WTC11 (cell line): Measurements from ENCODE around the gene EML2. TPM values are rescaled to one million over a fixed set of nuclear protein-coding genes. Genes with fewer than 3 reads are reported as not detected.
A peak's percentile ranks its signal among the peaks of the same experiment; 100 is the strongest.

Experiments
- ATAC-seq: fragments of 200-7000 bp; cut with Tn5 transposase; 2 replicates; pipeline ENCODE4 v1.10.0; 2021; ENCODE audit warnings: mild to moderate bottlenecking, moderate library complexity
- CTCF ChIA-PET: fragments of 300-600 bp; sonication (Branson Sonifier 250); formaldehyde crosslinking; loops from one replicate; lab custom pipeline; 2021; ENCODE audit warnings: antibody characterized with exemption; lab: Charles Lee
- POLR2A ChIA-PET: fragments of 350-600 bp; sonication (Branson Sonifier 250); formaldehyde crosslinking; loops from one replicate; lab custom pipeline; 2021; ENCODE audit warnings: antibody characterized with exemption; lab: Charles Lee
- DNase-seq: peaks from one replicate; pipeline ENCODE4 v3.0.0; 2021; ENCODE audit warnings: low spot score
- H3K27ac Mint-ChIP-seq: 2 replicates; pipeline ENCODE4 v1.8.0; 2021; ENCODE audit warnings: mixed read lengths
- H3K27me3 Mint-ChIP-seq: 2 replicates; pipeline ENCODE4 v1.8.0; 2021; ENCODE audit warnings: low read depth, mild to moderate bottlenecking, moderate library complexity, mixed read lengths
- H3K36me3 Mint-ChIP-seq: 2 replicates; pipeline ENCODE4 v1.8.0; 2021; ENCODE audit warnings: mixed read lengths
- H3K4me1 Mint-ChIP-seq: 2 replicates; pipeline ENCODE4 v1.8.0; 2022; ENCODE audit warnings: mixed read lengths
- H3K4me3 Mint-ChIP-seq: 2 replicates; pipeline ENCODE4 v1.8.0; 2021; ENCODE audit warnings: mild to moderate bottlenecking, moderate library complexity, mixed read lengths
- H3K9me3 Mint-ChIP-seq: 2 replicates; pipeline ENCODE4 v1.8.0; 2021; ENCODE audit warnings: mixed read lengths
- ATF2 ChIP-seq: sonication (generic); formaldehyde crosslinking; IDR thresholded peaks from 2 replicates; pipeline ENCODE4 v1.8.1; 2022; ENCODE audit warnings: low read depth, missing genetic modification reagents, borderline replicate concordance
- ATF6 ChIP-seq: sonication (generic); formaldehyde crosslinking; IDR thresholded peaks from 2 replicates; pipeline ENCODE4 v1.8.1; 2023; ENCODE audit warnings: mild to moderate bottlenecking, missing genetic modification reagents
- CBFB ChIP-seq: sonication (generic); formaldehyde crosslinking; IDR thresholded peaks from 2 replicates; pipeline ENCODE4 v1.8.1; 2022; ENCODE audit warnings: mild to moderate bottlenecking, low read depth, missing genetic modification reagents
- FOXP1 ChIP-seq: sonication (generic); formaldehyde crosslinking; IDR thresholded peaks from 2 replicates; pipeline ENCODE4 v1.8.0; 2022; ENCODE audit warnings: missing genetic modification reagents, mild to moderate bottlenecking, moderate library complexity, borderline replicate concordance
- JAZF1 ChIP-seq: fragments of 250-450 bp; sonication (Bioruptor Pico); IDR thresholded peaks from 2 replicates; pipeline ENCODE4 v1.9.0; 2021; ENCODE audit warnings: moderate library complexity, mild to moderate bottlenecking, inconsistent platforms
- PRRX2 ChIP-seq: fragments of 250-450 bp; sonication (Bioruptor Pico); IDR thresholded peaks from 2 replicates; pipeline ENCODE4 v1.8.0; 2021; ENCODE audit warnings: mild to moderate bottlenecking
- SMAD3 ChIP-seq: sonication (generic); formaldehyde crosslinking; IDR thresholded peaks from 2 replicates; pipeline ENCODE4 v1.8.0; 2022; ENCODE audit warnings: missing genetic modification reagents, mild to moderate bottlenecking, borderline replicate concordance
- SP1 ChIP-seq: sonication (generic); formaldehyde crosslinking; conservative IDR thresholded peaks from 2 replicates; pipeline ENCODE4 v1.8.1; 2022; ENCODE audit warnings: missing genetic modification reagents
- TEAD4 ChIP-seq: sonication (generic); formaldehyde crosslinking; IDR thresholded peaks from 2 replicates; pipeline ENCODE4 v1.8.0; 2022; ENCODE audit warnings: mild to moderate bottlenecking, missing genetic modification reagents
- ZBTB21 ChIP-seq: sonication (generic); formaldehyde crosslinking; IDR thresholded peaks from 2 replicates; pipeline ENCODE4 v1.8.1; 2023; ENCODE audit warnings: mild to moderate bottlenecking, missing genetic modification reagents, borderline replicate concordance
- ZMAT4 ChIP-seq: fragments of 250-450 bp; sonication (Bioruptor Pico); IDR thresholded peaks from 2 replicates; pipeline ENCODE4 v1.9.0; 2021; ENCODE audit warnings: mild to moderate bottlenecking
- ZNF423 ChIP-seq: fragments of 250-450 bp; sonication (Bioruptor Pico); IDR thresholded peaks from 2 replicates; pipeline ENCODE4 v2.1.2; 2022; ENCODE audit warnings: mild to moderate bottlenecking, moderate library complexity
- ZNF532 ChIP-seq: fragments of 250-450 bp; sonication (Bioruptor Pico); IDR thresholded peaks from 2 replicates; pipeline ENCODE4 v1.9.0; 2021; ENCODE audit warnings: mild to moderate bottlenecking, borderline replicate concordance
- ZSCAN18 ChIP-seq: fragments of 250-450 bp; sonication (Bioruptor Pico); IDR thresholded peaks from 2 replicates; pipeline ENCODE4 v2.1.2; 2022; ENCODE audit warnings: mild to moderate bottlenecking, moderate library complexity
- total RNA-seq: library from RNA; stranded (reverse); gene quantifications from 3 replicates; pipeline ENCODE4 v1.2.3, GENCODE V29; 2021
- TF ChIP-seq, protein P1 (sequence below): fragments of 200-600 bp; IDR thresholded peaks from 2 replicates; pipeline ENCODE4 v1.8.0; 2022; ENCODE audit warnings: antibody characterized with exemption
- TF ChIP-seq, protein P2 (sequence below): sonication (generic); formaldehyde crosslinking; IDR thresholded peaks from 2 replicates; pipeline ENCODE4 v1.8.1; 2022; ENCODE audit warnings: mild to moderate bottlenecking, moderate library complexity, missing genetic modification reagents

EML2 gene
- total RNA-seq, 1 experiment from 2014 or later, result 63.3 TPM

GRCh38 chr19:45659096-45659729 lies 20.0 kb upstream of the EML2 start:
- H3K9me3 Mint-ChIP-seq, result no peaks in the 10 kb centered on the region
- no peak for DNase-seq
- peaks cover 2% of the 10 kb centered on the region; the same call in 1 of the 2 replicates for H3K4me1 Mint-ChIP-seq
- ChIA-PET POLR2A (no interaction called here), CTCF (interaction anchor here (0.6 to 1.0 kb wide), 2 partner anchors 14 to 50 kb away, joined by 3 to 5 read pairs; no protein-coding TSS in a partner anchor)
- H3K4me3 Mint-ChIP-seq, result no peak overlapping the region
- peaks cover 29% of the 10 kb centered on the region for H3K27me3 Mint-ChIP-seq
- ATAC-seq, result no peak
- H3K36me3 Mint-ChIP-seq, result no peaks in the 10 kb centered on the region
- TF ChIP-seq ZBTB21 (CRISPR knock-in tag) (no peak), TEAD4 (CRISPR knock-in tag) (no peak), SP1 (CRISPR knock-in tag) (no peak), ZNF423 (CRISPR knock-in tag) (no peak)
- peak overlapping the region; percentile 75; the same call in 1 of the 2 replicates for H3K27ac Mint-ChIP-seq

DNA sequence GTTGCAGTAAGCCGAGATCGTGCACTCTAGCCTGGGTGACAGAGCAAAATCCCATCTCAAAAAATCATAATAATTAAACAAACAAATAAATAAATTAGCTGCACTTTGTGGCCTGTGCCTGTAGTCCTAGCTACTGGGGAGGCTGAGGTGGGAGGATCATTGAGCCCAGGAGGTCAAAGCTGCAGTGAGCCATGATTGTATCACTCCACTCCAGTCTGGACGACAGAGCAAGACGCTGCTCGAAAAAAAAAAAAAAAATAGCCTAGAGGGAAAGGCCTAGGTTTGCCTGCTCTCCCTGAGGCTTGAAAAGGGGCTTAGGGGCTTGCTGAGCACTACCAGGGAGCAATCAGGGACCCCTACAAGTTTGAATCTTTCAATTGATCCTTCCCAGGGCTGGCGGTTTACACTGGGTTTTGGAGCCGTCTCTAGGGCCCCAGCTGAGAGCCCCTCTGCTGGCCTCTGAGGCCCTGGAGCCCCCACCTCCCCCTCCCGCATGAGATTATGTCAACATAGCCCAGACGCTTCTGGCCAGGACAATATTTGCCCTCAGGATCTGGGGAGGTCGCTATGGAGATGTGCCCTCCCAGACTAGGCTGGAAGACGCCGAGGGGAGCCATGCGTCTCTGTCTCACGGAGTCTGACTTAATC lies 18.4 kb upstream of the EML2 start:
- ChIA-PET CTCF (interaction anchor here (0.5 to 1.3 kb wide), 2 partner anchors 19 to 35 kb away, joined by 3 to 4 read pairs; partner anchors contain the start of gene QPCTL), POLR2A (no interaction called here)
- DNase-seq, result no peak
- Mint-ChIP-seq H3K4me1 (peaks cover 2% of the 10 kb centered on the region; the same call in 1 of the 2 replicates), H3K27me3 (peaks cover 29% of the 10 kb centered on the region)
- no peak for TF ChIP-seq PRRX2 (CRISPR knock-in tag)
- TF ChIP-seq ATF6 (CRISPR knock-in tag), result no peak
- no peak for TF ChIP-seq SMAD3 (CRISPR knock-in tag)
- no peak for TF ChIP-seq ZSCAN18 (CRISPR knock-in tag)
- TF ChIP-seq ATF2, result no peak
- TF ChIP-seq, protein P1, sequence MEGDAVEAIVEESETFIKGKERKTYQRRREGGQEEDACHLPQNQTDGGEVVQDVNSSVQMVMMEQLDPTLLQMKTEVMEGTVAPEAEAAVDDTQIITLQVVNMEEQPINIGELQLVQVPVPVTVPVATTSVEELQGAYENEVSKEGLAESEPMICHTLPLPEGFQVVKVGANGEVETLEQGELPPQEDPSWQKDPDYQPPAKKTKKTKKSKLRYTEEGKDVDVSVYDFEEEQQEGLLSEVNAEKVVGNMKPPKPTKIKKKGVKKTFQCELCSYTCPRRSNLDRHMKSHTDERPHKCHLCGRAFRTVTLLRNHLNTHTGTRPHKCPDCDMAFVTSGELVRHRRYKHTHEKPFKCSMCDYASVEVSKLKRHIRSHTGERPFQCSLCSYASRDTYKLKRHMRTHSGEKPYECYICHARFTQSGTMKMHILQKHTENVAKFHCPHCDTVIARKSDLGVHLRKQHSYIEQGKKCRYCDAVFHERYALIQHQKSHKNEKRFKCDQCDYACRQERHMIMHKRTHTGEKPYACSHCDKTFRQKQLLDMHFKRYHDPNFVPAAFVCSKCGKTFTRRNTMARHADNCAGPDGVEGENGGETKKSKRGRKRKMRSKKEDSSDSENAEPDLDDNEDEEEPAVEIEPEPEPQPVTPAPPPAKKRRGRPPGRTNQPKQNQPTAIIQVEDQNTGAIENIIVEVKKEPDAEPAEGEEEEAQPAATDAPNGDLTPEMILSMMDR, result no peak
- TF ChIP-seq JAZF1 (CRISPR knock-in tag), result no peak
- TF ChIP-seq, all 79 proteins: peak for 0
- no peaks in the 10 kb centered on the region for H3K9me3 Mint-ChIP-seq
- peak; percentile 32 for ATAC-seq
- no peak overlapping the region for H3K4me3 Mint-ChIP-seq
- no peak overlapping the region for H3K27ac Mint-ChIP-seq
- H3K36me3 Mint-ChIP-seq, result no peaks in the 10 kb centered on the region

- no peaks in the 10 kb centered on the region for H3K36me3 Mint-ChIP-seq
- CTCF ChIA-PET, result no interaction called here
- POLR2A ChIA-PET, result interaction anchor here (0.7 kb wide), 1 partner anchor 16 kb away, joined by 4 read pairs; no protein-coding TSS in a partner anchor
- no peak overlapping the region for H3K27ac Mint-ChIP-seq
- H3K4me3 Mint-ChIP-seq, result no peak overlapping the region
- no peak for DNase-seq
- peaks cover 23% of the 10 kb centered on the region for H3K27me3 Mint-ChIP-seq
- no peaks in the 10 kb centered on the region for H3K9me3 Mint-ChIP-seq
- ATAC-seq, result no peak
- peaks cover 2% of the 10 kb centered on the region; the same call in 1 of the 2 replicates for H3K4me1 Mint-ChIP-seq
- TF ChIP-seq PRRX2 (CRISPR knock-in tag), result no peak
- no peak for TF ChIP-seq ZMAT4 (CRISPR knock-in tag)
- TF ChIP-seq, protein P2, sequence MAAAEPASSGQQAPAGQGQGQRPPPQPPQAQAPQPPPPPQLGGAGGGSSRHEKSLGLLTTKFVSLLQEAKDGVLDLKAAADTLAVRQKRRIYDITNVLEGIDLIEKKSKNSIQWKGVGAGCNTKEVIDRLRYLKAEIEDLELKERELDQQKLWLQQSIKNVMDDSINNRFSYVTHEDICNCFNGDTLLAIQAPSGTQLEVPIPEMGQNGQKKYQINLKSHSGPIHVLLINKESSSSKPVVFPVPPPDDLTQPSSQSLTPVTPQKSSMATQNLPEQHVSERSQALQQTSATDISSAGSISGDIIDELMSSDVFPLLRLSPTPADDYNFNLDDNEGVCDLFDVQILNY, result no peak
- TF ChIP-seq ZNF532 (CRISPR knock-in tag), result no peak
- TF ChIP-seq FOXP1 (CRISPR knock-in tag), result no peak
- TF ChIP-seq CBFB, result no peak
Observed at GRCh38 chr19:45655073-45655472, 15.9 kb upstream of the EML2 start.
